ENCODE measurements around the gene ZNF692.

DNA sequence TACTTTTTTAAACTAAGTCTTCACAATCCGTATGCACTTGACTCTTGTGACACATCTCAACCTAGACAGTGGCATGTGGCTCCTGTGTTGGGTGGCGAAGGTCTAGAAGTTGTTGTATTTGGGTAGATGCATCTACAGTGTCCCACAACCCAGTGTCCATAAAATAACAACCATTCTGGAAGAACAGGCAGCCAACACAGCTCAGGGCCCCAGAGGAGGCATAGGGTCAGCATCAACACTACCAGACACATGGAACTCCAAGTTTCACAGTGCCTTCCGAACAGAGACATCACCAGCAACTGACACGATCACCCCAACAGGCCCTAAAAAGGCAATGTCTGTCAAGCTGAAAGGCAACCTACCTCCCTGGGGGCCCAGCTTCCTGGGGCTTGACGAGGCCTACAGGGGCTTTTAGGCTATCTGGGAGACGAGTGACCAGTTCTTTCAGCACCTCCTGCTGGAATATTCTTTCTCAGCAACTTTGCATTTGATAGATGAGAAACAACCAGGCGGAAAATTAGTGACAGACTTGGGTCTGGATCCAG is 38.8 kb downstream of the ZNF692 start:
- TF ChIP-seq EZH2phosphoT487 (conservative IDR thresholded peaks at IDR 0.05; ENCODE audit: low read length), result no peak
- TF ChIP-seq, protein P1, sequence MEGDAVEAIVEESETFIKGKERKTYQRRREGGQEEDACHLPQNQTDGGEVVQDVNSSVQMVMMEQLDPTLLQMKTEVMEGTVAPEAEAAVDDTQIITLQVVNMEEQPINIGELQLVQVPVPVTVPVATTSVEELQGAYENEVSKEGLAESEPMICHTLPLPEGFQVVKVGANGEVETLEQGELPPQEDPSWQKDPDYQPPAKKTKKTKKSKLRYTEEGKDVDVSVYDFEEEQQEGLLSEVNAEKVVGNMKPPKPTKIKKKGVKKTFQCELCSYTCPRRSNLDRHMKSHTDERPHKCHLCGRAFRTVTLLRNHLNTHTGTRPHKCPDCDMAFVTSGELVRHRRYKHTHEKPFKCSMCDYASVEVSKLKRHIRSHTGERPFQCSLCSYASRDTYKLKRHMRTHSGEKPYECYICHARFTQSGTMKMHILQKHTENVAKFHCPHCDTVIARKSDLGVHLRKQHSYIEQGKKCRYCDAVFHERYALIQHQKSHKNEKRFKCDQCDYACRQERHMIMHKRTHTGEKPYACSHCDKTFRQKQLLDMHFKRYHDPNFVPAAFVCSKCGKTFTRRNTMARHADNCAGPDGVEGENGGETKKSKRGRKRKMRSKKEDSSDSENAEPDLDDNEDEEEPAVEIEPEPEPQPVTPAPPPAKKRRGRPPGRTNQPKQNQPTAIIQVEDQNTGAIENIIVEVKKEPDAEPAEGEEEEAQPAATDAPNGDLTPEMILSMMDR (IDR thresholded peaks at IDR 0.05; ENCODE audit: insufficient read depth, low read length, poor library complexity, severe bottlenecking), result no peak

Data from SU-DHL-6 (cell line).